Smooth muscle cell (in vitro differentiated cells): ENCODE measurements around the gene PLPP4. TPM values are rescaled to one million over a fixed set of nuclear protein-coding genes. Genes with fewer than 3 reads are reported as not detected.
A peak's percentile ranks its signal among the peaks of the same experiment; 100 is the strongest.

Experiments used
- DNase-seq: peaks from one replicate; lab custom pipeline; 2025; ENCODE audit not compliant: unreplicated experiment; lab: John Stamatoyannopoulos, UW
- H2AFZ ChIP-seq: fragments of 200-600 bp; sonication (generic); 2 replicates; pipeline ENCODE4 v1.6.0; 2016; ENCODE audit warnings: antibody characterized with exemption, low read depth, mild to moderate bottlenecking
- H3F3A ChIP-seq: fragments of 200-600 bp; sonication (generic); 2 replicates; pipeline ENCODE4 v1.6.0; 2017; ENCODE audit warnings: antibody characterized with exemption, low read depth
- H3K27ac ChIP-seq: fragments of 200-600 bp; sonication (generic); 2 replicates; pipeline ENCODE4 v1.5.1; 2016; ENCODE audit warnings: low read depth, mild to moderate bottlenecking
- H3K27me3 ChIP-seq: fragments of 200-600 bp; sonication (generic); 2 replicates; pipeline ENCODE4 v1.6.1; 2016; ENCODE audit warnings: low read depth, mild to moderate bottlenecking
- H3K36me3 ChIP-seq: fragments of 200-600 bp; sonication (generic); 2 replicates; pipeline ENCODE4 v1.5.1; 2016; ENCODE audit warnings: low read depth
- H3K4me1 ChIP-seq: fragments of 200-600 bp; sonication (generic); 2 replicates; pipeline ENCODE4 v1.5.1; 2016; ENCODE audit warnings: low read depth
- H3K4me2 ChIP-seq: fragments of 200-600 bp; sonication (generic); 2 replicates; pipeline ENCODE4 v1.6.0; 2016; ENCODE audit warnings: mild to moderate bottlenecking
- H3K4me3 ChIP-seq: fragments of 200-600 bp; sonication (generic); 2 replicates; pipeline ENCODE4 v1.5.1; 2016; ENCODE audit warnings: mild to moderate bottlenecking
- H3K79me2 ChIP-seq: fragments of 200-600 bp; sonication (generic); 2 replicates; pipeline ENCODE4 v1.6.0; 2016; ENCODE audit warnings: low read depth, mild to moderate bottlenecking
- H3K9ac ChIP-seq: fragments of 200-600 bp; sonication (generic); 2 replicates; pipeline ENCODE4 v1.6.0; 2016; ENCODE audit warnings: low read depth
- H3K9me3 ChIP-seq: fragments of 200-600 bp; sonication (generic); replicated peaks from 2 replicates; pipeline ENCODE4 v1.5.1; 2016; ENCODE audit warnings: low read depth
- H4K20me1 ChIP-seq: fragments of 200-600 bp; sonication (generic); 2 replicates; pipeline ENCODE4 v1.6.0; 2016; ENCODE audit warnings: low read depth
- WGBS: methylation state at CpG from one replicate; pipeline ENCODE4 v1.1.7; 2016; ENCODE audit warnings: low lambda C conversion rate; 5-methylcytosine and 5-hydroxymethylcytosine counted together
- polyA plus RNA-seq: library from polyadenylated mRNA; unstranded; fragments of >200 nt; fragmentation: Nextera tagmentation; extraction: Ambion mirVana; gene quantifications from 2 replicates; pipeline ENCODE4 v1.2.1, GENCODE V29; 2016
- total RNA-seq: library from RNA; depleted of rRNA; stranded (reverse); fragments of >200 nt; gene quantifications from 2 replicates; pipeline ENCODE4 v1.2.3, GENCODE V29; 2014
- TF ChIP-seq, protein P1 (sequence below): fragments of 200-600 bp; sonication (generic); IDR thresholded peaks from 2 replicates; pipeline ENCODE4 v1.5.1; 2017; ENCODE audit warnings: borderline replicate concordance, mild to moderate bottlenecking, antibody characterized with exemption; ENCODE audit not compliant: insufficient read depth, poor library complexity, severe bottlenecking

The PLPP4 gene
- total and polyA plus RNA-seq, 2 experiments from 2014 or later: 27.2 to 33.5 TPM

DNA sequence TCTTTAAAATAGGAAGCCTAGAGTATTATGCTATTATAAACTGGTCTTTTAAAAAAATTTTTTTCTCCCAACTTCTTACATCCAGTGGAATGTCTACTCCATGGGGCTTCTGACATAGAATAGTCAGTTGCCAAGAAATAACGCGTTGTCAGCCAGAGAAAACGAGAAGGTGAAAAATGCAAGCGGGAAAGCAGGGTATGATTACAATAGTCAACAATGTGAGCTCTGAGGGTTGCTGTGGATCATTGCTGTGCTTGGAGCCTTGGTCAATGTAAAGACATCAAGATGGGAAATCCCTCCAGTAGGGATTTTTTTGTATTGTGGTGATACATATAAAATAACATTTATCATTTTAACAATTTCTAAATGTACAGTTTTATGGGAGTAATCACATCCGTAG is 27.6 kb upstream of the PLPP4 start:
- H2AFZ ChIP-seq: no peak overlapping the region
- no peak overlapping the region for H3K9ac ChIP-seq
- H3K9me3 ChIP-seq: no peaks in the 10 kb centered on the region
- no peak for DNase-seq
- no peaks in the 10 kb centered on the region for H3K4me1 ChIP-seq
- no peaks in the 10 kb centered on the region for H4K20me1 ChIP-seq
- WGBS: 83% methylated on average over 5 of the region's 5 CpGs
- H3F3A ChIP-seq: peaks cover 5% of the 10 kb centered on the region
- H3K27me3 ChIP-seq: peaks cover 11% of the 10 kb centered on the region
- no peaks in the 10 kb centered on the region for H3K79me2 ChIP-seq
- peak overlapping the region; percentile 47 for H3K27ac ChIP-seq
- H3K4me2 ChIP-seq: no peak overlapping the region
- H3K36me3 ChIP-seq: no peaks in the 10 kb centered on the region
- H3K4me3 ChIP-seq: no peak overlapping the region
- TF ChIP-seq, protein P1, sequence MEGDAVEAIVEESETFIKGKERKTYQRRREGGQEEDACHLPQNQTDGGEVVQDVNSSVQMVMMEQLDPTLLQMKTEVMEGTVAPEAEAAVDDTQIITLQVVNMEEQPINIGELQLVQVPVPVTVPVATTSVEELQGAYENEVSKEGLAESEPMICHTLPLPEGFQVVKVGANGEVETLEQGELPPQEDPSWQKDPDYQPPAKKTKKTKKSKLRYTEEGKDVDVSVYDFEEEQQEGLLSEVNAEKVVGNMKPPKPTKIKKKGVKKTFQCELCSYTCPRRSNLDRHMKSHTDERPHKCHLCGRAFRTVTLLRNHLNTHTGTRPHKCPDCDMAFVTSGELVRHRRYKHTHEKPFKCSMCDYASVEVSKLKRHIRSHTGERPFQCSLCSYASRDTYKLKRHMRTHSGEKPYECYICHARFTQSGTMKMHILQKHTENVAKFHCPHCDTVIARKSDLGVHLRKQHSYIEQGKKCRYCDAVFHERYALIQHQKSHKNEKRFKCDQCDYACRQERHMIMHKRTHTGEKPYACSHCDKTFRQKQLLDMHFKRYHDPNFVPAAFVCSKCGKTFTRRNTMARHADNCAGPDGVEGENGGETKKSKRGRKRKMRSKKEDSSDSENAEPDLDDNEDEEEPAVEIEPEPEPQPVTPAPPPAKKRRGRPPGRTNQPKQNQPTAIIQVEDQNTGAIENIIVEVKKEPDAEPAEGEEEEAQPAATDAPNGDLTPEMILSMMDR: no peak

DNA sequence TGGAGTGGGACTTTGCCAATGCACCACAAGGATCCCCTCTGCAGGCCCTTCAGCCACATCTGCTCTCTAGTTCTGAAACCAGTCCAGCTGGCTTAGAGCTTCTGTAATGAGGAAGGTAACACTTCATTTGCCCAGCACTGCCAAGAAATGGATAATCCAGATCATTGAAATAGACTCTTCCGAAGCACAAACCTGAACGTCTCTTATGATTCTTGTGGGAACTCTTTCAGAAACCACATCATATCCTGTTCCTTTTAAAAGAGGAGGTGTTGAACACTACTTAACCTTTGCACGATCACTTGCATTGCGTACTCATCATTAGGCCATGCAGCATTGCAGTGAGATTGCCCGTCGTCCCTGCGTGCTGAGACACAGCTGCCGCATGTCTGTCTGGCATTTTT is 25.8 kb upstream of the PLPP4 start:
- H3K79me2 ChIP-seq: no peaks in the 10 kb centered on the region
- H3K27ac ChIP-seq: no peak overlapping the region
- H3K27me3 ChIP-seq: peaks cover 11% of the 10 kb centered on the region
- no peaks in the 10 kb centered on the region for H3K4me1 ChIP-seq
- no peak overlapping the region for H2AFZ ChIP-seq
- no peaks in the 10 kb centered on the region for H4K20me1 ChIP-seq
- TF ChIP-seq, protein P1: no peak
- H3K36me3 ChIP-seq: no peaks in the 10 kb centered on the region
- DNase-seq: no peak
- H3K4me3 ChIP-seq: no peak overlapping the region
- H3F3A ChIP-seq: no peaks in the 10 kb centered on the region
- H3K9ac ChIP-seq: no peak overlapping the region
- no peaks in the 10 kb centered on the region for H3K9me3 ChIP-seq
- H3K4me2 ChIP-seq: no peak overlapping the region
- 91% methylated on average over 8 of the region's 8 CpGs for WGBS

DNA sequence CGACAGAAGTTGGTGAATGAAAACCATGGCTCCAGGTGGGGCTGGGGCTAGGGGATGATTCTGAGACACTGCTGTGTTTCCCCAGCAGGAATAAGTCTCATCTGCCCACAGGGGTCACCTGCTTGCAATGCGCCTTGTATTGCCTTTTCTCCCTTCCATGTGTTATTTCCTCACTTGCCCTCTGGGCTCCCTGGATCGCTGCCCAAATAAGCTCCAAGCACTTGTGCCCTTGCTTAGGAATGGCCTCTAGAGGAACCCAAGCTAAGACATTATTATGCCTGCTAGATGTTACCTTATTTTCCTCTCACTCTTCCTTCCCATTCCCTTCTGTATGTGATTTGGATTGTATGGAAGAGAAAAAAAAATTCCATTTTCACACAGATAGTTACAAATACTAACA is 24.8 kb upstream of the PLPP4 start:
- TF ChIP-seq, protein P1: no peak

DNA sequence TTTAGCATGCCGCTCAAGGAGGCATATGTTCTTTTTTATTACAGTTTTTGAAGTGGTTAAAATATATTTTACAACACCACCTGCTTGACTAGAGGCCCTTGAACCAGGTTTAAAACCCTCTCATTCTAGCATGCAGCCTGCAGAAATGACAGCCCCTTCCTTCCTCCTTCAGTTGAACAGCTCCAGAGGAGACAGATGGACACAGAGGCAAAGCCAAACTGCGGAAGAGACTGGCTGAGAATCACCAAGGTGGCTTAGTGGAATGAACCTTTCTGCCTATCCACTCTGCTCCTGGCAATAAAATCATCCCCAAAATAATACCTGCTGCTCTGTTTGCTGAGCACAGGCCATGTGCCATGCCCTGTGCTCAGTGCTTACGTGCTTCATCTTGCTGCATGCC is 23.9 kb upstream of the PLPP4 start:
- no peak for DNase-seq
- Histone ChIP-seq H3K27ac (no peak overlapping the region), H3F3A (no peaks in the 10 kb centered on the region), H3K79me2 (no peaks in the 10 kb centered on the region), H3K4me3 (no peak overlapping the region), H3K4me2 (no peak overlapping the region), H3K36me3 (no peaks in the 10 kb centered on the region), H3K4me1 (no peaks in the 10 kb centered on the region), H3K9me3 (no peaks in the 10 kb centered on the region), H3K27me3 (peaks cover 11% of the 10 kb centered on the region), H2AFZ (no peak overlapping the region), H3K9ac (no peak overlapping the region), H4K20me1 (no peaks in the 10 kb centered on the region)
- 90% methylated on average over 3 of the region's 3 CpGs for WGBS
- TF ChIP-seq, protein P1: no peak

More for the DNA sequence above, 24.8 kb upstream of the PLPP4 start:
- Histone ChIP-seq H3K9me3 (no peaks in the 10 kb centered on the region), H3K27ac (no peak overlapping the region), H3K4me3 (no peak overlapping the region), H3K4me1 (no peaks in the 10 kb centered on the region), H3K36me3 (no peaks in the 10 kb centered on the region), H3K27me3 (peaks cover 11% of the 10 kb centered on the region), H3F3A (no peaks in the 10 kb centered on the region), H4K20me1 (no peaks in the 10 kb centered on the region), H3K9ac (no peak overlapping the region), H2AFZ (no peak overlapping the region), H3K4me2 (no peak overlapping the region), H3K79me2 (no peaks in the 10 kb centered on the region)
- DNase-seq: no peak
- 87% methylated on average over 3 of the region's 3 CpGs for WGBS
